ENCODE data around the gene MAP2K5. TPM values are rescaled to one million over a fixed set of nuclear protein-coding genes. Genes with fewer than 3 reads are reported as not detected.
A peak's percentile ranks its signal among the peaks of the same experiment; 100 is the strongest.

The MAP2K5 gene
- total RNA-seq, 2 donors from 2014 or later: 16.1 to 17.9 TPM

DNA sequence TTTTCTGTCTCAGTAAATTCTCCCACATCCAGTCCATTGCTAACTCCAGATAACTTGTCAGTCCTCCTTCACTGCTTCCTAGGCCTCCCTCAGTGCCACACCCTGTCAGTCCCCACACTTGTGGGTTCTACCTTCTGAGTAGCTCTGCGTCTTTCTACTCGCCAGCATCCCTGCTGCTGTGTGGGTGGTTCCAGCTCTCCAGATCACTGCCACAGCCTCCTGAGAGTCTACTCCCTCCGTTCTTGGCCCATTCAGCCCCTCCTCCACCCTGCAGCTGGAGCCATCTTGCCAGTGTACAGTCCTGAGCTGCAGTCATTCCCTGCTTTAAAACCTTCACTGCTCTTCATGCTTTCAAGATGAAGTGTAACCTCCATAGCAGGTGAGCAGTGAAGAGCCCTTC, 45.3 kb downstream of the MAP2K5 start:
- ATAC-seq (replicated peaks): no peak
- Mint-ChIP-seq H3K27ac (peak overlapping the region; percentile 28), H3K4me3 (no peak overlapping the region)

DNA sequence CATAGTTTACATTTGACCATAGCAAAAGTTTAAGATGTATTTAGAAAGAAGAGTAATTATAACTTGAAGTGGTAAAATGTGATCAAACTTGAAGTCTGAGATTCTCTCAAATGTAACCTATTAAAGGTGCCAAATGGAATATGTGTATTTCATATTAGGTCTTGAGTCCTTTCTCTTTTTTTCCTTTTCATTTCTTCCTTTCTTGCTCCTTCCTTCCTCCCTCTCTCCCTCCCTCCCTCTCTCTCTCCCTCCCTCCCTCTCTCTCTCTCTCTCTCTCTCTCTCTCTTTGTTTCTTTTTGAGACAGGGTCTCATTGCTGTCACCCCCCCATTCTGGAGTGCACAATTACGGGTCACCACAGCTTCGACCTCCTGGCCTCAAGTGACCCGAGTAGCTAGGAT, 47.7 kb downstream of the MAP2K5 start:
- Mint-ChIP-seq H3K9me3 (no peaks in the 10 kb centered on the region), H3K36me3 (ENCODE audit: low read depth) (peaks cover 63% of the 10 kb centered on the region)

More for the DNA sequence above, 45.3 kb downstream of the MAP2K5 start:
- Mint-ChIP-seq H3K36me3 (ENCODE audit: low read depth) (peaks cover 51% of the 10 kb centered on the region), H3K4me1 (peaks cover 4% of the 10 kb centered on the region), H3K27me3 (no peaks in the 10 kb centered on the region), H3K9me3 (no peaks in the 10 kb centered on the region)

DNA sequence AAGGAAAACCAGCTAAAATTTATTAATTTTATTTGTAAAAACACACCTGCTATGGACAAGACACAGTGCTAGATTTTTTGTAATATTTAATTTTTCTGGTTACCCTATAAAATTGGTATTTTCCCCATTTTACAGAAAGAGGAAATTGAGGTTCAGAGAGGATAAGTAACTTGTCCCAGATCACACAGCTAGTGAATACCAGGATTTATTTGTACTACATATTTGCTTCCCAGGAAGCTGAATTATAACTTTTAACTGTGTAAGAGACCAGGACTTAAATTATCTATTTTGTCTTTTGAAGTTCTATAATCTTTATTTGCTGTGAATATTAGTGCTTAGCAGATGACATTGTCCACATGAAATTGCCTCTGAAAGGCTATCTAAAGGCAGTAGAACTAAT, 49.7 kb downstream of the MAP2K5 start:
- peaks cover 63% of the 10 kb centered on the region for H3K36me3 Mint-ChIP-seq (ENCODE audit: low read depth)
- no peak for ATAC-seq (replicated peaks)
- no peaks in the 10 kb centered on the region for H3K9me3 Mint-ChIP-seq
- no peaks in the 10 kb centered on the region for H3K27me3 Mint-ChIP-seq
- H3K4me3 Mint-ChIP-seq: no peak overlapping the region
- no peaks in the 10 kb centered on the region for H3K4me1 Mint-ChIP-seq
- no peak overlapping the region for H3K27ac Mint-ChIP-seq

More for the DNA sequence above, 47.7 kb downstream of the MAP2K5 start:
- ATAC-seq (replicated peaks): no peak
- no peaks in the 10 kb centered on the region for H3K27me3 Mint-ChIP-seq
- no peak overlapping the region for H3K4me3 Mint-ChIP-seq
- H3K4me1 Mint-ChIP-seq: peaks cover 4% of the 10 kb centered on the region
- no peak overlapping the region for H3K27ac Mint-ChIP-seq

GRCh38 chr15:67593562-67593961, 51.1 kb downstream of the MAP2K5 start:
- no peak overlapping the region for H3K4me3 Mint-ChIP-seq
- no peaks in the 10 kb centered on the region for H3K27me3 Mint-ChIP-seq
- ATAC-seq (replicated peaks): no peak
- H3K4me1 Mint-ChIP-seq: no peaks in the 10 kb centered on the region
- H3K36me3 Mint-ChIP-seq (ENCODE audit: low read depth): peaks cover 61% of the 10 kb centered on the region
- H3K27ac Mint-ChIP-seq: no peak overlapping the region
- H3K9me3 Mint-ChIP-seq: no peaks in the 10 kb centered on the region

DNA sequence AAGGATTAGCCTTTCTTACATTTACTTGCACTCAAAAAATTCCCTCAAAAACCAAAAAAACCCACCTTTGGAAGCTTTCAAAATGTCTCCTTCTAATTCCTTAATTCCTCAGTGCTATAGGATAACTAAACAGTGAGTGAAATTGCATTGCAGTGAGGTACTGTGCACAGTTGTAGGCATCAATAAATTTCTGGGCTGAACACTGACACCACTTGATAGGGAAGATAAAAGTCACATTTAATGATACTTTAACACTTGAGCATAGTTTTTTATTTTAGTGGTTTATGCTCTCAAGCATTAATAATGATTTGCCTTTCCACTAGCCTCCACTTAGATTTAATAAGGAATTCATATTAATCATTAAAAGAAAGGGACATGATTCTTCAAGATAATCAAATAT, 52.3 kb downstream of the MAP2K5 start:
- ATAC-seq (replicated peaks): no peak
- Mint-ChIP-seq H3K4me3 (no peak overlapping the region), H3K9me3 (no peaks in the 10 kb centered on the region), H3K27ac (no peak overlapping the region), H3K36me3 (ENCODE audit: low read depth) (peaks cover 68% of the 10 kb centered on the region), H3K27me3 (no peaks in the 10 kb centered on the region), H3K4me1 (no peaks in the 10 kb centered on the region)

GRCh38 chr15:67595572-67595971, 53.1 kb downstream of the MAP2K5 start:
- H3K4me1 Mint-ChIP-seq: no peaks in the 10 kb centered on the region
- H3K9me3 Mint-ChIP-seq: no peaks in the 10 kb centered on the region
- H3K4me3 Mint-ChIP-seq: no peak overlapping the region
- H3K27ac Mint-ChIP-seq: no peak overlapping the region
- ATAC-seq (replicated peaks): no peak
- H3K36me3 Mint-ChIP-seq (ENCODE audit: low read depth): peaks cover 71% of the 10 kb centered on the region
- no peaks in the 10 kb centered on the region for H3K27me3 Mint-ChIP-seq

GRCh38 chr15:67601073-67601472, 58.6 kb downstream of the MAP2K5 start:
- Mint-ChIP-seq H3K4me3 (no peak overlapping the region), H3K27ac (no peak overlapping the region), H3K4me1 (no peaks in the 10 kb centered on the region), H3K27me3 (no peaks in the 10 kb centered on the region), H3K9me3 (no peaks in the 10 kb centered on the region), H3K36me3 (ENCODE audit: low read depth) (peaks cover 50% of the 10 kb centered on the region)
- no peak for ATAC-seq (replicated peaks)

GRCh38 chr15:67603063-67603462, 60.6 kb downstream of the MAP2K5 start:
- Mint-ChIP-seq H3K36me3 (ENCODE audit: low read depth) (peaks cover 40% of the 10 kb centered on the region), H3K4me3 (no peak overlapping the region), H3K27me3 (no peaks in the 10 kb centered on the region), H3K9me3 (no peaks in the 10 kb centered on the region), H3K4me1 (no peaks in the 10 kb centered on the region), H3K27ac (no peak overlapping the region)
- no peak for ATAC-seq (replicated peaks)

DNA sequence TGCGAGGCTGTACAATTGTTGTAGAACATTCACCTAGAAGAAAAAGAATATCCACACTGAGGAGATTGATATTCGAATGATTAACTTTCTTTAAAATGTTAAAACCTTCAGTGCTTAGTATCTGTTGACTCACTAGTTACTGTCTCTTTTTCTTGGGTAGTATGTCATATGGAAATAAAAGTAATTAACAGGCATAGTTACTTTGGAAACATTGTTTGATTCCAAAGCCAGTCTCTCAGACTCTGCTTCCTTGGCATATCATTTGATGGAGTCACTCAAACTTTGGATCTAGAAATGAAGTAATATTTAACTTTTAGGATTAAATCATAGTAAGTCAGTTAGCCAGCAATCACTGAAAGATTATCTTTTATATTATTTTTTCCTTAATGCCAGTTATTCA, 63.4 kb downstream of the MAP2K5 start:
- no peak for ATAC-seq (replicated peaks)
- peaks cover 20% of the 10 kb centered on the region for H3K36me3 Mint-ChIP-seq (ENCODE audit: low read depth)
- H3K4me1 Mint-ChIP-seq: no peaks in the 10 kb centered on the region
- no peaks in the 10 kb centered on the region for H3K9me3 Mint-ChIP-seq
- H3K4me3 Mint-ChIP-seq: no peak overlapping the region
- no peaks in the 10 kb centered on the region for H3K27me3 Mint-ChIP-seq
- no peak overlapping the region for H3K27ac Mint-ChIP-seq

- no peak for ATAC-seq (replicated peaks)
- Mint-ChIP-seq H3K4me1 (no peaks in the 10 kb centered on the region), H3K27me3 (no peaks in the 10 kb centered on the region), H3K36me3 (ENCODE audit: low read depth) (peaks cover 20% of the 10 kb centered on the region), H3K4me3 (no peak overlapping the region), H3K9me3 (no peaks in the 10 kb centered on the region), H3K27ac (no peak overlapping the region)
Measured at GRCh38 chr15:67606742-67607141, 64.2 kb downstream of the MAP2K5 start.

DNA sequence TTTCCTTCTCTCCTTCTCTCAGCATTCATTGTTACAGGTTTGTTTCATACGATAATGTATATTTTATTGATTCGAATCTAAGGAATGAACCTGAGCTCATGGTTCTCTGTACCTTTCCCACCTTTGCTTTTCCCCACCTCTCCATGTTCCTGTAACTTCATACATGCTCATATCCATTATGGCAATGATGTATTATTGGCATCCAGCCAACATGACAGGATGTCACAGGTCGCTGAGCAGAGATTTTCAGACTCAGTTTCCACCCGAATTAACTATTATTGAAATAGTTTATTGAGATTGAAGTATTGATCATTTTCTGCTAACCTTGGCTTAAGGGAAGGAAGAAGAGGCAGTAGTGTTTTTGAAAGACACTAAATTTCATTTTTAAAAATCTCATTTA, 64.8 kb downstream of the MAP2K5 start:
- Mint-ChIP-seq H3K27me3 (no peaks in the 10 kb centered on the region), H3K27ac (no peak overlapping the region), H3K36me3 (ENCODE audit: low read depth) (peaks cover 19% of the 10 kb centered on the region), H3K4me1 (no peaks in the 10 kb centered on the region), H3K4me3 (no peak overlapping the region), H3K9me3 (no peaks in the 10 kb centered on the region)
- no peak for ATAC-seq (replicated peaks)

DNA sequence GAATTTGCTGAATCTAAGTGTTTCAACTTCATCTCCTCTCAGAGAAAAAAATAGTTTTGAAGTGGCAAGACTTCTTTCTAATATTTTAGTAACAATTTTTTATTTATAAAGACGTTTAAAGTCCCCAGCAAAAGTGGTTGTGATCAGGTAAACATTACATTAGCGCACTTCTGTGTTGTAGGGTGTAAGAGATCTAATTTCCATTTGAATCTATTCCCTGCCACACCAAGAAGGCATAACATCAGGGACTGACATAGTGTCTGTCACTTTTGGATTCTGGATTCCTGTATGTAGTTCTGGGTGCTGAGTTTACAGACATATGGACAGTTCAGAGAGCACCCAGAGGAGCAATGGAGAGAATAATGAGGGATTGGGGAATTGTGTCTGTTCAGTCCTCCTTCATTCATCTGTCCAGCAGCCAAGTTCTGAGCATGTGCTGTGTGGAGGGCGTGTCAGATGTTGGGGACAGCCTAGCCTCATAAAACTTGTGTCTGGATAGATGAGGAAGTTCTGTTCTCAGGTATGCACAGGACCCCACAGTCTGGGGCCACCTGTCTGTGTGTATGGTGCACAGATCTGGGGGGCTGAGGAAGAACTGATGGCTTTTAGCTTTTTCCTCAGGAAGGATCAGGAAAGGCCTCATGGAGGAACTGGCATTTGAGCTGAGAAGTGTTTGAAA, 65.6 kb downstream of the MAP2K5 start:
- Mint-ChIP-seq H3K36me3 (ENCODE audit: low read depth) (peaks cover 19% of the 10 kb centered on the region), H3K27ac (no peak overlapping the region), H3K4me3 (no peak overlapping the region), H3K27me3 (no peaks in the 10 kb centered on the region), H3K4me1 (no peaks in the 10 kb centered on the region), H3K9me3 (no peaks in the 10 kb centered on the region)
- no peak for ATAC-seq (replicated peaks)

DNA sequence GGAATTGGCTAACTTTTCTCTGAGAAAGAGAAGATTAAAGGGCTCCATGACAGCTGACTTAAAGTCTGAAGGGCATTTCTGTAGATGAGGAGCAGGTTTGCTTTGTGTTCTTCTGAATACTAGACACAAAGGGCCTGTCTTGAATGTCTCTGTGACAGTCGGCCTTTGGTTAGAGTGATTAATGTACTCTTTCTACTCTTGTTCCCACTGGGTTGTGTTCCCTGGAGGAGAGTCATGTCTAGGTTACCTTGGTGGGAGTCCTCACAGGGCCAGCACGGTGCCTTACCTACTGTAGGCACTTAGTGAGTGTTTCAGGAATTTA, 66.1 kb downstream of the MAP2K5 start:
- H3K9me3 Mint-ChIP-seq: no peaks in the 10 kb centered on the region
- no peak overlapping the region for H3K4me3 Mint-ChIP-seq
- H3K36me3 Mint-ChIP-seq (ENCODE audit: low read depth): peaks cover 19% of the 10 kb centered on the region
- no peak overlapping the region for H3K27ac Mint-ChIP-seq
- H3K27me3 Mint-ChIP-seq: no peaks in the 10 kb centered on the region
- ATAC-seq (replicated peaks): no peak
- no peaks in the 10 kb centered on the region for H3K4me1 Mint-ChIP-seq

DNA sequence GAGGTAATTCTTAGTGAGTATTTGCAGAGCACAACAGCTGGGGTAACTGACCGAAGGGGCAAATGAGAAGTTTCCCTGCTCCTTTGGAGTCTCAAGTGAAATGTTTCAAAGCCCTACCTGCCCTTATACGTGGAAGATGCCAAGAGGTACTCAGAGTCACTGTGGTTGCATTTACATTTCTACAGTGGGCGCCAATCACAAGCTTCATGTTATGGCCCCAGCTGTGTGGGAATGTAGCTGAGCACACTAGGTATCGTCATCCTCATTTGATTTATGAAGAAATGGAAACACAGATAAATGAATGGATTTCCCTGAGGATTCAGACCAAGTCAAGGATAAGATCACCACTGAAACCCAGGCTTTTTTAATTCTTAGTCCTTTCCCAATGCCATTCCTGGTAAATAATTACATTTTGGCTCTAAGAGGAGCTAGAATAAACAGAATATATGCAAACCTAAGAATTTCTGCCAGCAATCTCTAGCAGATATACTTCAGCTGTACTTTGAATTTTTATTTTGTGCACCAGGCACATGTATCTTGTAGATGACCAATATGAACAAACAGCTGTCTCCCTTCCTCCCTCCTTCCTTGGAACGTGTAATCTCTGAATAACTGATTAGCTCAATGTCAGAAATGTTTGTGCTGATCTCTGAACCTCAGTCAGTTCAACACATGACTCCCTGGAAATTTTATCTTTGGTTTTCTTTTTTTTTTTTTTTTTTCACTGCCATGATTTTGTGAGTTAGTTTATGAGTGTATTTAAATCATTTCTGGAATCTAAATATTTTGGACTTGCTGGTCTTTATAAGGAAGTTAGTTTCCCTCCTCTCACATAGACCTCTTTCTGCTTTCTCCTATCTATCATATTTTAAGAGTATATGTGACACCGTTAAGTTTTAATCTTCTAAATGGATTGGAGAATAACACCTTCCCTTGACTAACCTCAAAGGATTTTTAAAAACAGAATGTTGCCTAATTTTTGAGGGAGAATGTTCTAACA, 69.2 kb downstream of the MAP2K5 start:
- Mint-ChIP-seq H3K27ac (peak overlapping the region; percentile 19), H3K4me1 (no peaks in the 10 kb centered on the region), H3K27me3 (no peaks in the 10 kb centered on the region), H3K36me3 (ENCODE audit: low read depth) (peaks cover 18% of the 10 kb centered on the region), H3K9me3 (no peaks in the 10 kb centered on the region), H3K4me3 (no peak overlapping the region)
- ATAC-seq (replicated peaks): no peak

DNA sequence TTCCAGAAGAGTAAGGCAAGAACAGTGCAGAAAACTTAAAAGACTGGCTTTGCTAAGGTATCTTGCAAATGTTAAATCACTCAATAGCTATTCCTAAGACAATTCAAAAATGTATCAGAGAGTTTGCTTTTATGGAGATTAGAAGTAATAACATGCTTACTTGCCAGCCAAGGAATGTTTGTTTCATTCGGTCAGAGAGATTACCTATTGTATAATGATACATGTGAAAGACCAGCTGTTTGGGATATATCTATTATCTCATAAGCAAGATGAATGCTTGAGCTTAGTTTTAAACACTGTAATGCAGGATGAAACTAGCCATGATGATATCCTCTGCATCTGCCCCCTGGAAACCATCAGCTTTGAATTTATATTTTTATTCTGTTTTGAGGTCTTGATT, 70.7 kb downstream of the MAP2K5 start:
- H3K9me3 Mint-ChIP-seq: no peaks in the 10 kb centered on the region
- no peak overlapping the region for H3K4me3 Mint-ChIP-seq
- H3K36me3 Mint-ChIP-seq (ENCODE audit: low read depth): peaks cover 10% of the 10 kb centered on the region
- H3K27ac Mint-ChIP-seq: no peak overlapping the region
- H3K4me1 Mint-ChIP-seq: no peaks in the 10 kb centered on the region
- ATAC-seq (replicated peaks): no peak
- no peaks in the 10 kb centered on the region for H3K27me3 Mint-ChIP-seq

Data from activated T-helper 17 cell treated with anti-CD3 and anti-CD28 coated beads, Interleukin-2, amount 50 U/mL, for 72 hours (primary cell).